Neural cell (in vitro differentiated cells): ENCODE results near the gene ANO5. TPM values are rescaled to one million over a fixed set of nuclear protein-coding genes. Genes with fewer than 3 reads are reported as not detected.

Experiments
- H2AFZ ChIP-seq: fragments of 200-600, 300-800 bp; sonication (generic), shearing (Covaris generic); 2 replicates; pipeline ENCODE4 v1.6.0; 2014; ENCODE audit warnings: low read depth, mild to moderate bottlenecking, antibody characterized with exemption, low read length, moderate library complexity
- H3F3A ChIP-seq: fragments of 200-600 bp; shearing (Covaris generic); 2 replicates; pipeline ENCODE4 v1.6.1; 2016; ENCODE audit warnings: mild to moderate bottlenecking, moderate library complexity, mixed read lengths, antibody characterized with exemption, low read length; ENCODE audit not compliant: insufficient read depth, poor library complexity, severe bottlenecking
- H3K27ac ChIP-seq: fragments of 200-600, 300-800 bp; sonication (generic), shearing (Covaris generic); 2 replicates; pipeline ENCODE4 v1.5.1; 2014; ENCODE audit warnings: mild to moderate bottlenecking, low read length, moderate library complexity
- H3K27me3 ChIP-seq: fragments of 300-800, 200-600 bp; sonication (generic), shearing (Covaris generic); 2 replicates; pipeline ENCODE4 v1.6.0; 2014; ENCODE audit warnings: mild to moderate bottlenecking, low read depth, low read length, moderate library complexity; ENCODE audit not compliant: insufficient read depth
- H3K36me3 ChIP-seq: fragments of 300-800, 200-600 bp; sonication (generic), shearing (Covaris generic); 2 replicates; pipeline ENCODE4 v1.5.1; 2014; ENCODE audit warnings: mild to moderate bottlenecking, antibody characterized with exemption, low read length, moderate library complexity; ENCODE audit not compliant: insufficient read depth
- H3K4me2 ChIP-seq: fragments of 300-800, 200-600 bp; sonication (generic), shearing (Covaris generic); 2 replicates; pipeline ENCODE4 v1.6.0; 2014; ENCODE audit warnings: mild to moderate bottlenecking, low read length
- H3K4me3 ChIP-seq: fragments of 300-800, 200-600 bp; sonication (generic), shearing (Covaris generic); 2 replicates; pipeline ENCODE4 v1.5.1; 2014; ENCODE audit warnings: mild to moderate bottlenecking, low read length, moderate library complexity
- H3K79me2 ChIP-seq: fragments of 200-600 bp; shearing (Covaris generic); replicated peaks from 2 replicates; pipeline ENCODE4 v1.6.0; 2014; ENCODE audit warnings: mild to moderate bottlenecking, low read length, moderate library complexity; ENCODE audit not compliant: insufficient read depth
- H3K9ac ChIP-seq: fragments of 300-800, 200-600 bp; sonication (generic), shearing (Covaris generic); 2 replicates; pipeline ENCODE4 v1.6.1; 2016; ENCODE audit warnings: mild to moderate bottlenecking, low read length, mixed read lengths
- H3K9me2 ChIP-seq: fragments of 200-600 bp; shearing (Covaris generic); 2 replicates; pipeline ENCODE4 v1.6.1; 2016; ENCODE audit warnings: mild to moderate bottlenecking, low read length, mixed read lengths; ENCODE audit not compliant: insufficient read depth
- H3K9me3 ChIP-seq: fragments of 200-600, 300-800 bp; sonication (generic), shearing (Covaris generic); 2 replicates; pipeline ENCODE4 v1.6.1; 2016; ENCODE audit warnings: mild to moderate bottlenecking, mixed run types, low read length, moderate library complexity, mixed read lengths
- H4K20me1 ChIP-seq: fragments of 200-600 bp; shearing (Covaris generic); 2 replicates; pipeline ENCODE4 v1.6.1; 2016; ENCODE audit warnings: mild to moderate bottlenecking, mixed run types; ENCODE audit not compliant: insufficient read depth
- CTCF ChIP-seq: fragments of 450-650 bp; IDR thresholded peaks from 2 replicates; pipeline ENCODE4 v1.5.1; 2014; ENCODE audit warnings: antibody characterized with exemption, mild to moderate bottlenecking, moderate library complexity; ENCODE audit not compliant: poor library complexity, severe bottlenecking
- EP300 ChIP-seq: fragments of 450-650 bp; conservative IDR thresholded peaks from 2 replicates; pipeline ENCODE4 v1.6.1; 2014; ENCODE audit warnings: antibody characterized with exemption, mild to moderate bottlenecking, moderate library complexity; ENCODE audit not compliant: poor library complexity, severe bottlenecking
- EZH2 ChIP-seq: fragments of 200-600, 300-800 bp; shearing (Covaris generic), sonication (generic); IDR thresholded peaks from 2 replicates; pipeline ENCODE4 v1.6.1; 2014; ENCODE audit warnings: antibody characterized with exemption, low read length, borderline replicate concordance, mild to moderate bottlenecking; ENCODE audit not compliant: insufficient read depth, poor library complexity, severe bottlenecking
- MXI1 ChIP-seq: fragments of 450-650 bp; conservative IDR thresholded peaks from 2 replicates; pipeline ENCODE4 v1.6.1; 2014; ENCODE audit warnings: antibody characterized with exemption, mild to moderate bottlenecking; ENCODE audit not compliant: poor library complexity, severe bottlenecking
- POLR2AphosphoS5 ChIP-seq: IDR thresholded peaks from 2 replicates; pipeline ENCODE4 v1.6.1; 2012
- RAD21 ChIP-seq: fragments of 450-650 bp; conservative IDR thresholded peaks from 2 replicates; pipeline ENCODE4 v1.6.1; 2014; ENCODE audit warnings: antibody characterized with exemption, mild to moderate bottlenecking, moderate library complexity
- SMC3 ChIP-seq: fragments of 450-650 bp; conservative IDR thresholded peaks from 2 replicates; pipeline ENCODE4 v1.6.1; 2014; ENCODE audit warnings: antibody characterized with exemption, mild to moderate bottlenecking, moderate library complexity; ENCODE audit not compliant: poor library complexity
- TAF1 ChIP-seq: IDR thresholded peaks from 2 replicates; pipeline ENCODE4 v1.6.1; 2012; ENCODE audit warnings: low read depth
- polyA plus RNA-seq: library from polyadenylated mRNA; depleted of rRNA; stranded (reverse); fragments of >200 nt; gene quantifications from 2 replicates; pipeline ENCODE4 v1.2.3, GENCODE V29; 2014
- TF ChIP-seq, protein P1 (sequence below): IDR thresholded peaks from 2 replicates; pipeline ENCODE4 v1.6.1; 2012; ENCODE audit warnings: borderline replicate concordance

The ANO5 gene
- polyA plus RNA-seq, 1 donor from 2014 or later = 3.6 TPM

GRCh38 chr11:22189660-22190059 is 3.2 kb upstream of the ANO5 start:
- no peaks in the 10 kb centered on the region for H3K9me2 ChIP-seq
- H3K27ac ChIP-seq = no peak overlapping the region
- TF ChIP-seq POLR2AphosphoS5 (no peak), RAD21 (no peak), MXI1 (no peak), TAF1 (no peak), CTCF (no peak), EZH2 (no peak), SMC3 (no peak), EP300 (no peak)
- TF ChIP-seq, protein P1, sequence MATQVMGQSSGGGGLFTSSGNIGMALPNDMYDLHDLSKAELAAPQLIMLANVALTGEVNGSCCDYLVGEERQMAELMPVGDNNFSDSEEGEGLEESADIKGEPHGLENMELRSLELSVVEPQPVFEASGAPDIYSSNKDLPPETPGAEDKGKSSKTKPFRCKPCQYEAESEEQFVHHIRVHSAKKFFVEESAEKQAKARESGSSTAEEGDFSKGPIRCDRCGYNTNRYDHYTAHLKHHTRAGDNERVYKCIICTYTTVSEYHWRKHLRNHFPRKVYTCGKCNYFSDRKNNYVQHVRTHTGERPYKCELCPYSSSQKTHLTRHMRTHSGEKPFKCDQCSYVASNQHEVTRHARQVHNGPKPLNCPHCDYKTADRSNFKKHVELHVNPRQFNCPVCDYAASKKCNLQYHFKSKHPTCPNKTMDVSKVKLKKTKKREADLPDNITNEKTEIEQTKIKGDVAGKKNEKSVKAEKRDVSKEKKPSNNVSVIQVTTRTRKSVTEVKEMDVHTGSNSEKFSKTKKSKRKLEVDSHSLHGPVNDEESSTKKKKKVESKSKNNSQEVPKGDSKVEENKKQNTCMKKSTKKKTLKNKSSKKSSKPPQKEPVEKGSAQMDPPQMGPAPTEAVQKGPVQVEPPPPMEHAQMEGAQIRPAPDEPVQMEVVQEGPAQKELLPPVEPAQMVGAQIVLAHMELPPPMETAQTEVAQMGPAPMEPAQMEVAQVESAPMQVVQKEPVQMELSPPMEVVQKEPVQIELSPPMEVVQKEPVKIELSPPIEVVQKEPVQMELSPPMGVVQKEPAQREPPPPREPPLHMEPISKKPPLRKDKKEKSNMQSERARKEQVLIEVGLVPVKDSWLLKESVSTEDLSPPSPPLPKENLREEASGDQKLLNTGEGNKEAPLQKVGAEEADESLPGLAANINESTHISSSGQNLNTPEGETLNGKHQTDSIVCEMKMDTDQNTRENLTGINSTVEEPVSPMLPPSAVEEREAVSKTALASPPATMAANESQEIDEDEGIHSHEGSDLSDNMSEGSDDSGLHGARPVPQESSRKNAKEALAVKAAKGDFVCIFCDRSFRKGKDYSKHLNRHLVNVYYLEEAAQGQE = no peak
- no peaks in the 10 kb centered on the region for H3K9me3 ChIP-seq
- peaks cover 17% of the 10 kb centered on the region for H3K27me3 ChIP-seq
- no peak overlapping the region for H2AFZ ChIP-seq
- no peaks in the 10 kb centered on the region for H4K20me1 ChIP-seq
- no peaks in the 10 kb centered on the region for H3K79me2 ChIP-seq
- H3K36me3 ChIP-seq = no peaks in the 10 kb centered on the region
- no peaks in the 10 kb centered on the region for H3F3A ChIP-seq
- H3K4me3 ChIP-seq = no peak overlapping the region
- H3K9ac ChIP-seq = no peak overlapping the region
- no peak overlapping the region for H3K4me2 ChIP-seq

- Histone ChIP-seq H3F3A (no peaks in the 10 kb centered on the region), H3K4me3 (no peak overlapping the region), H3K36me3 (no peaks in the 10 kb centered on the region), H3K9me2 (no peaks in the 10 kb centered on the region), H2AFZ (no peak overlapping the region), H3K4me2 (no peak overlapping the region), H3K27me3 (peaks cover 17% of the 10 kb centered on the region), H3K9ac (no peak overlapping the region), H4K20me1 (no peaks in the 10 kb centered on the region), H3K9me3 (no peaks in the 10 kb centered on the region), H3K27ac (no peak overlapping the region), H3K79me2 (no peaks in the 10 kb centered on the region)
- no peak for TF ChIP-seq EP300
- TF ChIP-seq POLR2AphosphoS5 = no peak
- no peak for TF ChIP-seq CTCF
- no peak for TF ChIP-seq SMC3
- TF ChIP-seq, protein P1 = no peak
- TF ChIP-seq MXI1 = no peak
- no peak for TF ChIP-seq RAD21
- no peak for TF ChIP-seq TAF1
- TF ChIP-seq EZH2 = no peak
Observed at GRCh38 chr11:22190827-22191463, 1.9 kb upstream of the ANO5 start.
